Measurements from ENCODE around the gene BBS10. TPM values are rescaled to one million over a fixed set of nuclear protein-coding genes. Genes with fewer than 3 reads are reported as not detected.
"Not testable (repeated sequence)": the region's sequence is repeated elsewhere in the genome, so short reads cannot be mapped to it uniquely, and the experiment has no call there.

The BBS10 gene
- 5.0 TPM for total RNA-seq

- DNase-seq (ENCODE audit: low spot score), result peak; percentile 92
- peak; percentile 96 for ATAC-seq
Observed at GRCh38 chr12:76348079-76348901, at the start of gene BBS10. Gene BBS10 (minus strand): TSS chr12:76348415. CDS start chr12:76348358, 57 bp downstream.

GRCh38 chr12:76391461-76391860, 43.2 kb upstream of the BBS10 start:
- ATAC-seq (peak; percentile 98), DNase-seq (ENCODE audit: low spot score) (peak; percentile 80)

- DNase-seq (ENCODE audit: low spot score), result no peak
- ATAC-seq, result no peak
Observed at GRCh38 chr12:76387614-76388013, 39.4 kb upstream of the BBS10 start.

- no peak for ATAC-seq
- DNase-seq (ENCODE audit: low spot score), result no peak
Observed at GRCh38 chr12:76384560-76384959, 36.3 kb upstream of the BBS10 start.

GRCh38 chr12:76383988-76384387, 35.8 kb upstream of the BBS10 start:
- ATAC-seq (no peak), DNase-seq (ENCODE audit: low spot score) (no peak)

- ATAC-seq (no peak), DNase-seq (ENCODE audit: low spot score) (no peak)
Observed at GRCh38 chr12:76379261-76379660, 31.0 kb upstream of the BBS10 start.

GRCh38 chr12:76376876-76377275, 28.7 kb upstream of the BBS10 start:
- not testable (repeated sequence) for ATAC-seq; DNase-seq (ENCODE audit: low spot score)

- DNase-seq (ENCODE audit: low spot score), result no peak
- ATAC-seq, result no peak
Observed at GRCh38 chr12:76375939-76376338, 27.7 kb upstream of the BBS10 start.

GRCh38 chr12:76375470-76375869, 27.3 kb upstream of the BBS10 start:
- DNase-seq (ENCODE audit: low spot score), result no peak

GRCh38 chr12:76374386-76375020, 26.3 kb upstream of the BBS10 start:
- ATAC-seq, result no peak
- no peak for DNase-seq (ENCODE audit: low spot score)

More at GRCh38 chr12:76375470-76375869, 27.3 kb upstream of the BBS10 start:
- ATAC-seq, result no peak

- DNase-seq (ENCODE audit: low spot score), result no peak
- ATAC-seq, result no peak
Observed at GRCh38 chr12:76368230-76368629, 20.0 kb upstream of the BBS10 start.

- DNase-seq (ENCODE audit: low spot score) (no peak), ATAC-seq (no peak)
Observed at GRCh38 chr12:76366163-76366562, 17.9 kb upstream of the BBS10 start.

- not testable (repeated sequence) for ATAC-seq; DNase-seq (ENCODE audit: low spot score)
Observed at GRCh38 chr12:76364131-76364530, 15.9 kb upstream of the BBS10 start.

GRCh38 chr12:76360316-76360715, 12.1 kb upstream of the BBS10 start:
- no peak for ATAC-seq
- DNase-seq (ENCODE audit: low spot score), result no peak

GRCh38 chr12:76356071-76356470, 7.9 kb upstream of the BBS10 start:
- DNase-seq (ENCODE audit: low spot score) (no peak), ATAC-seq (no peak)

GRCh38 chr12:76346798-76347420, 1.3 kb downstream of the BBS10 start:
- DNase-seq (ENCODE audit: low spot score) (no peak), ATAC-seq (peak; percentile 71)

GRCh38 chr12:76346236-76346635, 2.0 kb downstream of the BBS10 start:
- DNase-seq (ENCODE audit: low spot score), result no peak
- no peak for ATAC-seq

GRCh38 chr12:76345569-76345968, 2.6 kb downstream of the BBS10 start:
- DNase-seq (ENCODE audit: low spot score), result no peak
- ATAC-seq, result no peak

- ATAC-seq, result no peak
- no peak for DNase-seq (ENCODE audit: low spot score)
Observed at GRCh38 chr12:76341436-76342030, 6.7 kb downstream of the BBS10 start.

- no peak for DNase-seq (ENCODE audit: low spot score)
- peak; percentile 77 for ATAC-seq
Observed at GRCh38 chr12:76340680-76341435, 7.4 kb downstream of the BBS10 start.

GRCh38 chr12:76337583-76337982, 10.6 kb downstream of the BBS10 start:
- no peak for ATAC-seq
- no peak for DNase-seq (ENCODE audit: low spot score)
